Measurements from ENCODE around the gene TENT4B. TPM values are rescaled to one million over a fixed set of nuclear protein-coding genes. Genes with fewer than 3 reads are reported as not detected.

The TENT4B gene
- total RNA-seq, 1 experiment from 2014 or later, result 11.4 TPM

DNA sequence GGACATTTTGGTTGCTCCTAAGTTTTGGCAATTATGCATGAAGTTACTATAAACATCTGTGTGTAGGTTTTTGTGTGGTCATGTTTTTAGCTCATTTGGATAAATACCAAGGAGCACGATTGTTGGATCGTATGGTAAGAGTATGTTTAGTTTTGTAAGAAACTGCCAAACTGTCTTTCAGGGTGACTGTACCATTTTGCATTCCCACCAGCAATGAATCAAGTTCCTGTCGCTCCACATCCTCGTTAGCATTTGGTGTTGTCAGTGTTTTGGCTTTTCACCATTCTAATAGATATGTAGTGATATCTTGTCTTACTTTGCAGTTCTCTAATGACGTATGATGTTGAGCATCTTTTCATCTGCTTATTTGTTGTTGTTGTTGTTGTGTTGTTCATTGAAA is 20.2 kb downstream of the TENT4B start:
- no peak for DNase-seq
- TF ChIP-seq, protein P1, sequence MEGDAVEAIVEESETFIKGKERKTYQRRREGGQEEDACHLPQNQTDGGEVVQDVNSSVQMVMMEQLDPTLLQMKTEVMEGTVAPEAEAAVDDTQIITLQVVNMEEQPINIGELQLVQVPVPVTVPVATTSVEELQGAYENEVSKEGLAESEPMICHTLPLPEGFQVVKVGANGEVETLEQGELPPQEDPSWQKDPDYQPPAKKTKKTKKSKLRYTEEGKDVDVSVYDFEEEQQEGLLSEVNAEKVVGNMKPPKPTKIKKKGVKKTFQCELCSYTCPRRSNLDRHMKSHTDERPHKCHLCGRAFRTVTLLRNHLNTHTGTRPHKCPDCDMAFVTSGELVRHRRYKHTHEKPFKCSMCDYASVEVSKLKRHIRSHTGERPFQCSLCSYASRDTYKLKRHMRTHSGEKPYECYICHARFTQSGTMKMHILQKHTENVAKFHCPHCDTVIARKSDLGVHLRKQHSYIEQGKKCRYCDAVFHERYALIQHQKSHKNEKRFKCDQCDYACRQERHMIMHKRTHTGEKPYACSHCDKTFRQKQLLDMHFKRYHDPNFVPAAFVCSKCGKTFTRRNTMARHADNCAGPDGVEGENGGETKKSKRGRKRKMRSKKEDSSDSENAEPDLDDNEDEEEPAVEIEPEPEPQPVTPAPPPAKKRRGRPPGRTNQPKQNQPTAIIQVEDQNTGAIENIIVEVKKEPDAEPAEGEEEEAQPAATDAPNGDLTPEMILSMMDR (conservative IDR thresholded peaks at IDR 0.05), result no peak
- no peak for TF ChIP-seq EZH2 (IDR thresholded peaks at IDR 0.05; ENCODE audit: low read depth)
- Histone ChIP-seq H3K4me2 (no peak overlapping the region), H3K27ac (no peak overlapping the region), H3K9me2 (ENCODE audit: insufficient read depth) (no peaks in the 10 kb centered on the region), H3K4me1 (replicated peaks; ENCODE audit: insufficient read depth) (peaks cover 5% of the 10 kb centered on the region; the same call in 1 of the 2 replicates), H3K4me3 (no peak overlapping the region), H3F3A (ENCODE audit: insufficient read depth, low read depth) (no peaks in the 10 kb centered on the region), H3K9me3 (ENCODE audit: insufficient read depth, low read depth) (no peaks in the 10 kb centered on the region), H3K36me3 (ENCODE audit: low read depth) (no peaks in the 10 kb centered on the region), H3K79me2 (ENCODE audit: low read depth) (peaks cover 48% of the 10 kb centered on the region), H3K27me3 (ENCODE audit: insufficient read depth, low read depth) (no peaks in the 10 kb centered on the region), H4K20me1 (ENCODE audit: insufficient read depth) (peaks cover 4% of the 10 kb centered on the region; the same call in 1 of the 2 replicates), H2AFZ (no peak overlapping the region)
- BruUV-seq (replicated peaks), result no TSS peak
- intact Hi-C loops (cut with micrococcal nuclease; ENCODE audit: unreplicated experiment), result no loop called here
- ChIA-PET POLR2A (ENCODE audit: unreplicated experiment) (no interaction called here), CTCF (no interaction called here)

DNA sequence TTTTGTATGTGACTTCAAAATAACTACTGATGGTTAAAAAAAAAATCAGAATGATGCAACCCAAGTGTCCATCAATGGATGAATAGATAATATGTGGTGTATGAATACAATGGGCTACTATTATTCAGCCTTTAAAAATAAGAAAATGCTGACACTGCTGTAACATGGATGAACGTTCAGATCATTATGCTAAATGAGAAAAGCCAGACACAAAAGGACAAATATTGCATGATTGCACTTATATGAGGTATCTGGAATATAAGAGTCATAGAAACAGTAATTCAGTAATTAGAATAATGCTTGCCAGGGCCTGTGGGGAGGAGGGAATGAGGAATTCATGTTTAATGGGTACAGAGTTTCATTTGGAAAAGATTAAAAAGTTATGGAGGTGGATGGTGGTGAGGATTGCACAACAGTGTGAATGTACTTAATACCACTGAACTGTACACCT is 25.4 kb downstream of the TENT4B start:
- Histone ChIP-seq H3K4me3 (no peak overlapping the region), H3K27ac (no peak overlapping the region), H2AFZ (no peak overlapping the region), H3K9me3 (ENCODE audit: insufficient read depth, low read depth) (no peaks in the 10 kb centered on the region), H3K4me2 (no peak overlapping the region), H3K27me3 (ENCODE audit: insufficient read depth, low read depth) (no peaks in the 10 kb centered on the region), H3F3A (ENCODE audit: insufficient read depth, low read depth) (no peaks in the 10 kb centered on the region; the same call in 1 of the 2 replicates), H3K9me2 (ENCODE audit: insufficient read depth) (no peaks in the 10 kb centered on the region), H3K36me3 (ENCODE audit: low read depth) (no peaks in the 10 kb centered on the region), H3K79me2 (ENCODE audit: low read depth) (peaks cover 37% of the 10 kb centered on the region), H3K4me1 (replicated peaks; ENCODE audit: insufficient read depth) (no peaks in the 10 kb centered on the region), H4K20me1 (ENCODE audit: insufficient read depth) (no peaks in the 10 kb centered on the region)
- TF ChIP-seq, protein P1 (conservative IDR thresholded peaks at IDR 0.05), result no peak
- no peak for TF ChIP-seq EZH2 (IDR thresholded peaks at IDR 0.05; ENCODE audit: low read depth)
- ChIA-PET CTCF (no interaction called here), POLR2A (ENCODE audit: unreplicated experiment) (no interaction called here)
- intact Hi-C loops (cut with micrococcal nuclease; ENCODE audit: unreplicated experiment), result no loop called here
- BruUV-seq (replicated peaks), result no TSS peak
- no peak for DNase-seq

DNA sequence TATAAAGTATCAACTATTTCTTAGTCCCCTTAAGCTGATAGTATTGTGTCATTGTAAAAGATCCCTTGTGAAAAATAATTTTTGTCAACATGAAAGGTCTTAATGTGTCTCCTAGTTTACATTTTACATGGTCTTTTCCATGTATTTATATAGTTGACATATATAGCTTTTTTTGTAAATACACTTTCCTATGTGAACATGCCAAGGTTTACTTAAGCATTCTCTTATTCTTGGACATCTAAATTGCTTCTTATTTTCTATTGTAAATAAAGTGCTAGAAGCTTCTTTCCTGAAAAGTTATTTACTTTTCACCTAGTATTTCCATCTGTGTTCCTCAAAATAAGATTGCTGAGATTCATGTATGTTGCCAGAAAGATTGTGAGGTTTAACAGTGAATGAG is 29.3 kb downstream of the TENT4B start:
- DNase-seq, result no peak
- no peak overlapping the region for H2AFZ ChIP-seq
- H3K79me2 ChIP-seq (ENCODE audit: low read depth), result peaks cover 45% of the 10 kb centered on the region
- H3K4me1 ChIP-seq (replicated peaks; ENCODE audit: insufficient read depth), result no peaks in the 10 kb centered on the region
- CTCF ChIA-PET, result interaction anchor here (0.6 to 0.8 kb wide), 2 partner anchors 20 to 22 kb away, joined by 5 to 11 read pairs; no protein-coding TSS in a partner anchor
- intact Hi-C loops (cut with micrococcal nuclease; ENCODE audit: unreplicated experiment), result no loop called here
- H3K27ac ChIP-seq, result no peak overlapping the region
- no peaks in the 10 kb centered on the region for H3K27me3 ChIP-seq (ENCODE audit: insufficient read depth, low read depth)
- H3K9me3 ChIP-seq (ENCODE audit: insufficient read depth, low read depth), result no peaks in the 10 kb centered on the region
- 0 out of 2 replicates have a peak, but pooled peaks cover 7% of the 10 kb centered on the region for H4K20me1 ChIP-seq (ENCODE audit: insufficient read depth)
- POLR2A ChIA-PET (ENCODE audit: unreplicated experiment), result no interaction called here
- H3K4me2 ChIP-seq, result no peak overlapping the region
- BruUV-seq (replicated peaks), result no TSS peak
- H3F3A ChIP-seq (ENCODE audit: insufficient read depth, low read depth), result no peaks in the 10 kb centered on the region; the same call in 1 of the 2 replicates
- no peaks in the 10 kb centered on the region for H3K36me3 ChIP-seq (ENCODE audit: low read depth)
- no peak for TF ChIP-seq EZH2 (IDR thresholded peaks at IDR 0.05; ENCODE audit: low read depth)
- TF ChIP-seq, protein P1 (conservative IDR thresholded peaks at IDR 0.05), result no peak
- no peak overlapping the region for H3K4me3 ChIP-seq
- no peaks in the 10 kb centered on the region for H3K9me2 ChIP-seq (ENCODE audit: insufficient read depth)
